Activated T-cell treated with anti-CD3 and anti-CD28 coated beads, Interleukin-2, amount 50 U/mL, for 48 hours (primary cell): ENCODE measurements around the gene TACR1.

Experiments
- DNase-seq, 2 experiments: peaks; one replicate each; pipeline ENCODE4 v3.0.0-alpha.2; 2020

The TACR1 gene

DNA sequence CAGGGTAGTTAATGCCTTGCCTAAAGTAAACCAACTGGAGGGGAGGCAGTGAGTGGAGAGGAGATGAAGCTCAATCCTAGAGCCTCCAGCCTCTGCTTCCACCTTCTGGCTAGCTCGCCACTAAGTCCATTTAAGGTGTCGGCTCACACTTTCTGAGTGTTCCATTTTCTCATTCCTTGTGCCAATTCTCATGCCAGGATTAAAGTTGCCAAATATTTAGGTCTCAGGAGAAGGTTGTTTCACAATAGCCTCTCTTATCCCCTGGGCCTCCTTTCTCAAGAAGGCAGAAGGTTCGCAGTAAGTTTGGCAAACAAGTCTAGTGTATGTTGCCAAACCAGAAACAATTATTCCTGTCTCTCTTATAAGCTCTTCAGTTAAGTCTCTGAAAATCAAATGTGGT lies 57.2 kb downstream of the TACR1 start:
- DNase-seq: no peak

DNA sequence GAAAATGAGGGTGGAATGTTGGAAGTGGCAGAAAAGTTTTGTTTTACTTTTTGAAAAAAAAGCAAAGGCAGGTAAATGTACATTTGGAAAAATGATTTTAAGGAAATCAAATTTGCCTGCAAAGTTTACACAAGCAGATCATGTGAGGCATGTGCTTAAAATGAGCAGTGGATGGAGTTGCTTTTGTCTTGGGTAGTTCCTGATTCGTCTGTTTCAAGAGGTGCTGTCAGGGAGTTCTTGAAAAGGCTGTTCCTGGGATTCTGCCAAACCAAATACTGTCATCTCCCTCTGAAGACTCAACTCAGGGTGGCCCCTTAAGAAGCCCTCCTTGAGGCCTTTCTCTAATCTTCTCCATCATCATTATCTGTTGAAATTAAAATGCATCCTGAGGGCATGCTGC lies 59.0 kb downstream of the TACR1 start:
- DNase-seq: no peak

DNA sequence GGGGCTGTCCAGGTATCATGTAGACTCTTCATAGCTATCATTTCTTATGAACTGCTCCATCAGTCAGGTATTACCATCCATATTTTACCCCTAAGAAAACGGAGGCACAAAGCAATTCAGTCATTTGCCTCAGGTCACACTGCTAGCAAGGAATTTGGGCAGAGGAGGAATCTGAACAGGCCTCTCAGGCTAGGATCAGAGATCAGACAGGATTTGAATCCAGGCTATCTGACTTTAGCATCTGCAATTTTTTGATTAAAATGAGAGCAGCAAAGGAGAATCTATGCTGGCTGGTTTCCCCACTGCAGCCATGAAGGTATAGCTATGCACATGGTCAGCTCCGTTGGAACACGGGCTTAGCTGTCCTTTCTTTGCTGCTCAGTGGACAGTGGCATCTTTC lies 60.1 kb downstream of the TACR1 start:
- DNase-seq: no peak

DNA sequence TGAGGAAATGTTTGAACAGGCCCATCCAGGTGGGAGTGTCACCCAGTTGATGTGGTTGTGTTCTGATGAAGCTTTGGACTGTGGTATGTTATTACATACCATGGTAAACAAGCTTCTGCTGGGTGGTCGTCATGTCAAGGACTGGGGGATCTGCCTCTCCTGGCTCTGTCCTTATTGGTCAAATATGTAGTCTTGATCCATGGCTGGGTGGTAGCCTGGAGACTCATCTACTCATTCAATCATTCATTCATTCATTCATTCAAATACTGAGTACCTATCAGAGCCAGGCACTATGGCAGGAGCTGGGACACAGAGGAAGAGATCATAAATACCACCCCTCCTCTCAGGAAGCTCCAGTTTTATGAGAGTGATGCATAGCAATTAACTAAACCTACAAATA lies 60.8 kb downstream of the TACR1 start:
- no peak for DNase-seq

DNA sequence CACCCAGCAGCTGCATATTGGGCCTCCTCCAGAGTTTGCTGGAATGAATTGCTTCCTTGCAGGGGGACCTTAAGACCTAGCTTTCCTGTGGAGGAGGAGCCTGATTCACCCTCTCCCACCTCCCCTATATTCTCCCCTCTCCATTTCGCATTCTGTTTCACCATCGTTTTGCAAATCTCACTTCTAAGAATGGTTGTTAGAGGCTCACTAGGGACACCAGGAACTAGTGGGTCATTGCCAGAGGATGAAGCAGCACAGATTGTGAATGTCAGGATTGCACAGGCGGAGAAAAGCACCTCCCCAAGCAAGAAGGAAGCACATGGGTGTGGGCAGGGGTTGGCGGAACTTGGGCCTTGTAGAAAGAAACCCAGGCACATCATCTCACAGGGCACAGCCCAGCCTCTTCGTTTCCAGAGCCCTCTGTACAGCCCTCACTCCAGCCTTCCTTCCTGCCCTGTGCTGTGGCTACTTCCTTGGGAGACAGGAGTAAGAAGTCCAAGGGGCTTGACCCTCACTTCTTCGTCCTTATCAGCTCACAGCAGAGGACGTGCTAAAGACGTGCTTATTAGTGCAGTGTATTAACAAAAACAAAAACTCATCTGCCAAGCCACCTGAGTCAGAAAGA lies 63.4 kb downstream of the TACR1 start:
- no peak for DNase-seq

DNA sequence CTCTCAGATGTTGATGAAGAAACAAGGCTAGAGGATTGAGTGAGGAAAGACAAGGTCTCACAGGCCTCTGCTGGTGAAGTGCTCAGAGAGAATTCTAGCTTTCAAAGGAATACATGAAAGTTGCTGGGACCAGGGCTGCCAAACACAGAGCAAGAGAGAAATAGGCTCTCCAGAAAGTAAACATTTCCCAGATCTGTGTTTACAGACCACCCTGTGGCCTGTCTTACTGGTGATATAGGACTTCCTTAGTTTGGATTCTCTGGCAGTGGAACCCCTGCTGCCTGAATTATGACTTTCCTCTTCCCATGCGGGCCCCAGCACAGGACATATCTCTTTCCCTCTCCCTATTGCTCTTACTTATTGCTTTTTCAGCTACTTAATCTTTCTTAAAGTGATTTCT lies 64.5 kb downstream of the TACR1 start:
- DNase-seq: no peak

DNA sequence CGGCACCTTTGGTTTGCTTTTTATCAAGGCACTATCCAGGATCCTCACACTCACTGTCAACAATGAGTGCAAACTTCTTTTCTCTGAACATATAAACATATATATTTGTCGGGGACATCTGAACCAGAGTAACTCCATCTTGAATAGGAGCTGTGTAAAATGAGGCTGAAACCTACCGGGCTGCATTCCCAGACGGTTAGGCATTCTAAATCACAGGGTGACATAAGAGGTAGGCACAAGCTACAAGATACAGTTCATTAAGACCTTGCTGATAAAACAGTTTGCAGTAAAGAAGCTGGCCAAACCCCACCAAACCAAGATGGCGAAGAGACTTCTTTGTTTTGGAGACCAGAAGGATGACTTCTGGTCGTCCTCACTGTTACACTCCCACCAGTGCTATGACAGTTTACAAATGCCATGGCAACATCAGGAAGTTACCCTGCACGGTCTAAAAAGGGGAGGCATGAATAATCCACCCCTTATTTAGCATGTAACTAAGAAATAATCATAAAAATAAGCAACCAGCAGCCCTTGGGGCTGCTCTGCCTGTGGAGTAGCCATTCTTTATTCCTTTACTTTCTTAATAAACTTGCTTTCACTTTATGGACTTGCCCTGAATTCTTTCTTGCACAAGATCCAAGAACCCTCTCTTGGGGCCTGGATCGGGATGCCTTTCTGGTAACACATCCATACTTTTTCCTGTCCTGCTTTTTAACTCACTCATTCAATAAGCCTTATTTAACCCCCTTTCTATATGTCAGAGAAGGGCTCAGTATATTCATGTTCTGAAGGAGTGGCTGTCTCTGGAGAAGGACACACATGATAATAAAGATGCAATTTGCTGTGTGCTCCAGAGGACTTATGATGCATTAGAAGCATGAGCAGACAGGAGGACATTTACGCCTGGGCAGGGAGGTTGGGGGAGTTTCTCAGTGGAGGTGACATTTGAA lies 65.4 kb downstream of the TACR1 start:
- no peak for DNase-seq

DNA sequence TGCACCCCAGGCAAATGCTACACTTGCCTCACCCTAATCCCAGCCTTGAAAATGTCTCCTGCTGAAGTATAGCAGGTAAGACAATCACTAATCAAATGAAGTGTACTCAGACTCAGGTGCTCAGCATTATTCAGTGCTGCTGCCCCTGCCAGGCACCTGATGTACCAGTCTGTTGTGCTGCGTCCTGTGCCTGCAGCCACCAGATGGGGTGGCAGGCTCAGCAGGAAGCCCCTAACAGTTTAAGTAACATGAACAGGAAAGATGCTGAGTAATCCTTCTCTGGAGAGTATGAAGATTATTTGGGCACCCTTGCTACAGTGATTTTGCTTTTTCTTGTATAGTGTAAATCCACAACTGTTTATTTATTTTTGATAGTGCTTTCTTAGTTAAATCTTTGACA lies 69.1 kb downstream of the TACR1 start:
- no peak for DNase-seq

DNA sequence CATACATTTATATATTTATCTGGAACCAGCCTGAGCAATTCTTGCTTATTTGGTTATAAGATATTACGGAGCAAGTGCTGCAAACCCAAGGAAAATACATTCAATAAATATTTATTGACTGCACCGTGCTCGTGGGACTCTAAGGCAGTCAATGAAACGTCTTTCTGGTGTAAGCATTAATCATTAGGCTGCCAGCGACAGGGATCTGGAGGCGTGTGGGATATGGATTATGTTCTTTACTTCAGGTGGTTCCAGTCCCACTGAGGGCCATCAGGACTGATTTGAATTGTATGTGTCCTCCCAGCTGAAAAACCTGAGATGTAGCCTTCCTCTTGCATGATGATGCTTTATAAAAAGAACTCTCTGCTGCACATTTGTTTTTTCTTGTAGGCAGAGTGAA lies 75.4 kb downstream of the TACR1 start:
- no peak for DNase-seq

DNA sequence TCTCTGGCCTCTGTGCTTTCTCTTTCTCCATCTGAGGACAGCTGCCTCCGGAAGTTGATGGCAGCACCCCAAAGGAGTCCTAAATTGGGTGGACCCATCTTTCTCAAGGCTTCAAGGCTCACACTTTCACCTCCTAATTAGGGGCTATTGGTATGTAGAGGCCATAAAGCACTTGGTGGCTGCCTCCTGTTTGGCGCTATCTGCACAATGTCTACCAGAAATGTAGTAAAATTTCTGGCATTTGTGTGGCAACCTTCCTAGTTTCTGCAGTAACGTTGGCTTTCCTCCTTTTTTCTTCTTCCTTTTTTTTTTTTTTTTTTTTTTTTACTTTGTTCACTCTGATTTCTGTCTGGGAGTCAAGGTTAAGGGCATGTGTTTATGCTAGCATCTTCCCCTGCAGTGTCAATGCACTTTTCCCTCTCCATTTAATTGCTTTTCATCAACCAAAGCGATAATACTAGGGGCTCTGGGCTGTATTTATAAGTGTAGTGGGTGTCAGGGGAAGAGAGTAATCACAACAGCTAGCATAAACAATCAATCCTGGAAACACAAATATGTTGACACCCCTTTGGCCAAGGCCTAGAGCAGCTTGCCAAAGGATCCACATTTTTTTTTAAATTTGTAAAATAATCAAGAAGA lies 86.0 kb downstream of the TACR1 start:
- no peak for DNase-seq

DNA sequence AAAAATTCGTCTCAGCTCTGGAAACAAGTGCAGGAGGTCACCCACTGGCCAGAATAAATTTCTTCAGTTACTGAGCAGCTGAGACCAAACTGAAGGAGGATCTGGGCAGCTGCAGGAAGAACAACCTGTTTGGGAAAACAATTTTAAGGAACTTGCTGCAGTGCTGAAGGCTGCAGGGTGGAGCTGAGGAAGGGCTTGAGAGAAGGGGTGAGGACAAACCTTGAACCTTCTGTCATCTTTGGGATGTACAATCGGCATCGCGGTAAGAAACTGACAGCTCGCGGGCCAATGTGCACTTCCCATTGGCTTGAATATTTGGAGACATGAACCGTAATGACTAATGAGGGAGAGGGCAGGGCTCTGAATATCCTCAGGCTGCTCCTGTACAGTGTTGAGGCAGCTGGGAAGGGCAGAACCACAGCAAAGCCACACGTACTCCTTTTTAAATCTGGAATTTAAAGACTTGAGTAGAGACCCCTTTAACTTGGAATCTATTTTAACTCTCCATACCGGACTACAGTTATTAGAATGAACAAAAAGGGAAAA lies 90.3 kb downstream of the TACR1 start:
- no peak for DNase-seq

DNA sequence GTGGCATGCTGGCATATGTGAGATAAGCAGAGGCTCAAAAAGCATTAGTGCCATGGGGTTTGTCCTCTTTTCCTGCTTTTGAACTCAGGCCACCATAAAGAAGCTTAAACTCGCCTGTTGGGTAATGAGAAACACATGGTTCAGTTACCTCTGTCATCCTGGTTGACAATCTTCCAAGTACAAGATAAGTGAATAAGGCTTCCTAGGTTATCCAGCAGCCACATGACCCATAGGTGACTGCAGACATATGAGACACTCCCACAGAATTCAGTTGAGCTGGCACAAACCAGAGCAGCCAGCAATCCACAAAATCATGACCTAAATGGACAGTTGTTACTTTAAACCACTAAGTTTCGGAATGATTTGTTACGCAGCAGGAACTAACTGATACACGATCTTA lies 97.3 kb downstream of the TACR1 start:
- no peak for DNase-seq

DNA sequence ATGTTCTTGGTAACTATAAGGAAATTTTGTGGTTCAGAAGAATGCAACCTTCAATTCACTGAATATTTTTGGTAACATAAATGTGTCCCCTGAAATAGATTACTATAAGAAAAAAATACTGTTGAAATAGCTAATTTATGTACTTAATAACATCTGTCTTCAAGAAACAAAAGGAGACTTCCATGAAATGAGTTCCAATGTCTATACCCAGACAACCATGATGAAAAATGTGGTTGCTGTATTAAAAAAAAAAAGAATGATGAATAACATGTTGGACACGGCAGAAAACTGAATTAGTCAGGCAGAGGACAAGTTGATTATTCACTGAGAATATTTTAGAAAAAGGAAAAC lies 98.5 kb downstream of the TACR1 start:
- DNase-seq: no peak

DNA sequence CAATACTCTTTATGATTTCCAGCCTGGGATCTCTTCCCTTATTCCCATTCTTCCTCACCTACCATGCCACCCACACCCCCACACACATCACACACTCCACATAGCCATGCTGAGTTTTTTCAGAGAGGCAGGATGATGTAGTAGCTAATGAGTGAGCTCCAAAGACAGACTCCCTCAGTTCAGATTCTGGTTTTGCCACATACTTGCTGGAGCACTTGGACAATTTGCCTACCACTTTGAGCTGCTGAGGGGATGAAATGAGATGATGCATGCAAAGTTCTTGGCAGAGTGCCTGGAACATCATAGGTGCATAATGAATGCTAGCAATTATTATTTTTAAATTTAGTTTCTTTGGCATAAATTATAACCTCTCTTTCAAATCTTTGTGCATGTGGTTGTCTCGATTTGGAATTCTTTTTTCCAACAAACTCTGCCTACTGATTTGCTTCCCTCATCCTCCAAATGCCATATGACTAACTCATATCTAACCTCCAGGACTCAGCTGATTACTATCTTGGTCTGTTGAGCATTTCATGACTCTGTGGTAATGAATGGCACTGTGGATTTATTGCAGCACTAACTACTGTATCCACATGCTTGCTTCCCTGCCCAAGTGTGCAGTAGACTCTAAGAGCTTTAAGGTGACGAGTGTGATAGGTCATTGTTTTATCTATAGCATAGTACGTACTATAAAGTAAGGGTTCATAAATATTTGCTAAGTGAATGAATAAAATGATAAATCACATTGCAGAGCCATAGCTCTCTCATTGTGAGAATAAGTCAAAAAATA lies 99.1 kb downstream of the TACR1 start:
- DNase-seq: no peak

DNA sequence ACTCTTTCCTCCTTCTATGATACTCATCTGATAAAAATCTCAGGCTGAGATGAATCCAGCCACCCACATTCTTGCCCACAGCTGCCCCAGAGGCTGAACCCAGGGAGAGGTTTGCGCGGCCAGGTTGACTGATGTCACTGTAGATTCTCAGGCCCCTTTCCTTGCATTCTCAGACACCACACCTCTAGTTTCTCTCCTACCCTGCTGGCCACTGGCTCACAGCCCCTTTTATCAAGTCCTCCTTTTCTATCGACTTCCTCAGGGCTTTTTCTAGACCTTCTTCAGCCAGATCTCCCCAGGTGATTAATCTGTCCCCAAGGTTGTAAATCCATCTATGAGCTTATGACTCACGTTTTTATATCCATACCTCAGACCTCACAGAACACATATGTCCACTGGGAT lies 99.8 kb downstream of the TACR1 start:
- no peak for DNase-seq

DNA sequence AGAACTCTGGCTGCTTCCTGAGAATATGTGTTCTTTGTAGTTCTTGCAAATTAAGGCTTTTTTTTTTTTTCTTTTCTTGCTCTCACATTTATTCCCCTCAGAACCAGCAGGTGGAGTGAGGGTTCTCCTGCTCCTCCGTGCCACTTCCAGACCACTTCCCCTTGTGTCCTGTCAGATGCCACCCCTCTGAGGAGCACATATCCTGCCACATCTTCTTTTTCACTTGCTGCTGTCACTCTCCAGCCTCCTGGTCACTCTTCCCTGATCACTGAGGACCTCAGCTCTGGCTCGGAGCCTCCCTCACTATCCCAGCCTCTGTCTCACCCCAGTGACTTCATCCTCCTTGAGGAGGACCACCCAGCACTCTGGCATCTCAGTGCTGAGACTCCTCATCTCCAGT lies 100.5 kb downstream of the TACR1 start:
- DNase-seq: no peak

DNA sequence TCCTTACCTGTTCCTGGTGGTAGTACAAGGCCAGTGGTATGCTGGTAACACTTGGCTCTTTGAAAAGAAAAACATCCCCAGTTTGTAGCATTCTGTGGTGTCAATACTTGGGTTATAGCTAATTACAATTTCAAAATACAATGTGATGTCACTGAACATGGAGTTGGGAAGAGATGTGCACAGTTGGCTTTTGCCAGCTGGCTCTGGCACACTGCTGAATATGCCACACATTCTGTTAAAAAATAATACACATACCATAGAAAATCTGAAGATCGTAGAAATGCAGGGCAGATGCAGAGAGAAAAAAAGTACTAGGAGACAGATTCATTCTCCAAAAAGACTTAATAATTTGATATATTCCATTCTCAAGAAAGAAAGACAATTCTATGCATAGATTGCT lies 101.5 kb downstream of the TACR1 start:
- no peak for DNase-seq

DNA sequence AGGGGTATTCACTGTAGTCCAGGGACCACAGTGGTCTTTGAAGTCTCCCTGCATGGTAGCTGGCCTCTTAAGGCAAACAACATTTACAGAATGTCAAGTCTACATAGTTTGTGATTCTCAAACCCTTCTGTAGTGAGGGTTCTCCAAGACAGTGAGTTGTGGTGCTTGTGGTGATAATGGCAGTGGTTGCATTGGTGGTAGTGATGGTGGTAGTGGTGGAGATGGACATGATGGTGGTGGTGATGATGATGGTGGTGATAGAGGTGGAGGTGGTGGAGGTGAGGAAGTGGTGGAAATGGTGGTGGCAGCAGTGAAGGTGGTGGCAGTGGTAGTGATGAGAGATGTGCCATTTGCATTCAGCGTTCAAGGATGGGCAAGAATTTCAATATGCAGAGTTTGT lies 104.9 kb downstream of the TACR1 start:
- DNase-seq: no peak

DNA sequence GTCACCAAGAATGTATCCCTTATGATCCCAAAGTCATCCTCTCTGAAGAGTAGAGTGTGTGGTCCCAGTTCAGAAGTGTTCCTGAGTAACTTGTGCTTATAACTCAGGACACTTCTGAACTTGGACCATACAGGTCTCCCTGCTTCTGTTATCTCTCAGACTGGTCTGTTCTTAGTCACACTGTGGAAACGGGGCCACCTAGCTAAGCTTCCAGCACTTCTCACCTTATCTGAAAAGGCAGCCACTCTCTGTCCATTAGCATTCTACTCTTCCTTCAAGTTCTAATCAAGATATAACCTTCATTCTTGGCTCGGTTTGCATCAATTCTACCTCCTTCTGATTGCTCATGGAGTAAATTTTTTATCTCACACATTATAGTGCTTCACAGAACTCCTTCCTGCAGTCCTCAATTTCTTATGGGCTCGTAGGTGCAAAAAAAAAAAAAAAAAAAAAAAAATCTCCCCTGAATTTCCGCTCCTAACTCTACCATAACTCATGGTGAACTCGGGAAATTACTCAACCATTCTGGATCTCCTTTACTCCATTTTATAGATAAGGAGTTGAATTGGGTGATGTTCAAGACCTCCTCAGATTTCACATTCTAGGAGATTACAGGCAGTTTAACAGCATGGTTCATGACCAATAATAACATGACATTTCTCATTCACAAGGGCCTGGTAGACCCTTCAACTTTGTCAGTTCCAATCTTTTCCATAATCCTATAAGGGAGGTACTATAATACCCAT lies 108.4 kb downstream of the TACR1 start:
- no peak for DNase-seq

DNA sequence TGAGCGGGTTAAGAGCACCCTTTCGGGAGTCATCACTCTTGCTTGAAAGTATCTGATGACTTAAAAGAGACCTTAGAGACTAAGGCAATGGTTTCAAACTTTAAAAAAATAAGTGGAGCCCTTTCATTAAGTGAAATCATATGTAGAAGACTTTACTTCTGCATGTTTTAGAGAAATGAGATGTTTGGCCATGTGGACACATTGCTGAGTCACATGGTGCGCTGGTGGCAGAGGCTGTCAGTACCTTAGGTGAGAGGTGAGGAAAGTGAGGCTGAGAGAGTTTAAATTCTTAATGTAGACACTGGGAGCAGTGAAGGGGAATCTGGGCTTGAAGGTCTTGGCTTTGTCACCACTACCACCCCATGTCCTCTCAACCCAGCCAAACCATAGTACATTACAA lies 109.8 kb downstream of the TACR1 start:
- no peak for DNase-seq

DNA sequence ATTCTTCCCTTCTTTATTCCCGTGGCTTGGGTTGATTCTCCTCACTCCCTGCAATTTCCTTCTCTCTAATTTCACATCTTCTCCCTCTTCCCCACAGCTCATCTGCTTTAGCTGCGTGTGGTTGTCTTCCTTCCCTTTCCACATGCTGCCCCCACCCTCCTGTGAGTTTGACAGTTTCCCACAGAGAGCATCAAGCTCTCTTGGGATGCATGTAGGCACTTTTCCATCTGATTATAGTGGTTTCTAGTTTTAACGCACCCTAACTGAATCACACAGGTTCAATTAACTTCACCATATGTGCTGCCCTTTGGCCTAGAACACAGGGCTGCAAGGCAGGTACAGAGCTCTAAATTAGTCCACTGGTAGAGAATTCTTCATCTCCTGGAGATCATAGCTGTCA lies 110.5 kb downstream of the TACR1 start:
- DNase-seq: no peak

DNA sequence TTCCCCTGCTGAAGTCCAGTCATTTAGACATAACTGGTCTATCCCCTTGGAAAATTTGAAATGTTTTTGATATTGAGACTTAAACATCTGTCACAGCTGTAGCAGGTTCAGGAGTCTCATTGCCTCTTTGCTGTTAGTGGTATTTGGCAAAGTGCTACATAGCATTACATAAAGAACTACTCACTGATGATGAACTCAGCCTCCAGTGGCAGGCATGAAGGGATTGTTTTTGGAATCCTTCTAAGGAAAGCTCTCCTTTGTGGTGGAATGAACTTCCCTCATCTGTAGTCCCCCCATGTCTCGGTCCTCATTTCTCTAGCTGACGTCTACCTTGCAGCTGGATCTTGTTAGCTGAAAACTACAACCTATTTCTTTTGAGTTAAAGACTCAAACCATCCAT lies 111.6 kb downstream of the TACR1 start:
- DNase-seq: no peak
